ENCODE measurements around the gene KLF3. TPM values are rescaled to one million over a fixed set of nuclear protein-coding genes. Genes with fewer than 3 reads are reported as not detected.

Gene KLF3
- total RNA-seq, 1 experiment from 2014 or later = 29.0 TPM

GRCh38 chr4:38663090-38663800 is 754 bp upstream of the KLF3 start:
- Histone ChIP-seq H2BK20ac (ENCODE audit: low read depth, low read length, poor library complexity, severe bottlenecking) (no peak overlapping the region), H3K23ac (ENCODE audit: insufficient read length, low read depth, low read length) (no peak overlapping the region), H4K8ac (replicated peaks; ENCODE audit: insufficient read length, low read depth, low read length) (no peak overlapping the region), H4K91ac (ENCODE audit: insufficient read length, low read depth, low read length) (no peak overlapping the region), H2BK12ac (ENCODE audit: insufficient read length, low read depth, low read length) (no peak overlapping the region), H3K27me3 (ENCODE audit: insufficient read depth, low read length) (peaks cover 2% of the 10 kb centered on the region; the same call in 1 of the 2 replicates), H3K9ac (ENCODE audit: extremely low read depth, insufficient read length, low read length) (peak overlapping the region; percentile 59), H3K79me2 (ENCODE audit: insufficient read depth, low read length) (no peaks in the 10 kb centered on the region), H2AK5ac (ENCODE audit: insufficient read length, low read length) (no peak overlapping the region), H3K4ac (ENCODE audit: low read depth, low read length) (no peak overlapping the region), H2BK5ac (ENCODE audit: insufficient read length, low read length) (no peak overlapping the region), H3K56ac (ENCODE audit: insufficient read length, low read depth, low read length) (no peak overlapping the region), H3K4me1 (ENCODE audit: insufficient read depth, low read length) (no peaks in the 10 kb centered on the region; the same call in 1 of the 2 replicates), H4K20me1 (ENCODE audit: control insufficient read depth, insufficient read depth, insufficient read length) (no peaks in the 10 kb centered on the region), H3K27ac (ENCODE audit: insufficient read length, low read depth, low read length) (no peak overlapping the region), H3T11ph (ENCODE audit: low read length) (no peak overlapping the region), H3K79me1 (ENCODE audit: insufficient read depth, low read depth, low read length, poor library complexity, severe bottlenecking) (no peaks in the 10 kb centered on the region), H3K4me2 (ENCODE audit: insufficient read depth, insufficient read length, low read length) (peak overlapping the region; percentile 63), H3K18ac (ENCODE audit: insufficient read length, low read depth, low read length) (no peak overlapping the region), H2BK120ac (ENCODE audit: low read depth, low read length, poor library complexity, severe bottlenecking) (peak overlapping the region; percentile 65), H3K23me2 (ENCODE audit: insufficient read length, low read depth, low read length, poor library complexity, severe bottlenecking) (peaks cover 10% of the 10 kb centered on the region), H2BK15ac (ENCODE audit: low read depth, low read length) (no peak overlapping the region), H2AFZ (ENCODE audit: low read length) (no peak overlapping the region), H4K5ac (ENCODE audit: insufficient read length, low read depth, low read length) (no peak overlapping the region), H3K9me3 (ENCODE audit: control insufficient read depth, low read depth, low read length) (no peaks in the 10 kb centered on the region), H3K14ac (ENCODE audit: insufficient read depth, low read length) (peak overlapping the region; percentile 80)
- DNase-seq = peak; percentile 45
- WGBS (ENCODE audit: extremely low coverage, insufficient read length, low lambda C conversion rate) = no CpG with 5 or more reads among the region's 85 CpGs
- H3K9me3 Mint-ChIP-seq = peaks cover 0 to 2% of the 10 kb centered on the region in 2 experiments; a peak in 1 of 5 replicates
- peaks cover 35 to 38% of the 10 kb centered on the region in 2 experiments for H3K4me1 Mint-ChIP-seq
- no peak for TF ChIP-seq CTCF (conservative IDR thresholded peaks at IDR 0.05)
- peaks cover 18% of the 10 kb centered on the region for H3K27me3 Mint-ChIP-seq (ENCODE audit: low read depth)
- H3K36me3 Mint-ChIP-seq (ENCODE audit: insufficient read depth in 1 of 3, low read depth in 3 of 3) = peaks cover 3 to 6% (median 3%) of the 10 kb centered on the region in 3 experiments; a peak in 6 of 7 replicates
- H3K27ac Mint-ChIP-seq = 0 out of 7 replicates have a peak overlapping the region, but pooled peaks of 1 of the 3 experiments have one; percentile 48
- H3K4me3 Mint-ChIP-seq = peak overlapping the region; percentile 69 to 80
